ENCODE measurements around the gene MICU1. TPM values are rescaled to one million over a fixed set of nuclear protein-coding genes. Genes with fewer than 3 reads are reported as not detected.

The MICU1 gene, protein sequence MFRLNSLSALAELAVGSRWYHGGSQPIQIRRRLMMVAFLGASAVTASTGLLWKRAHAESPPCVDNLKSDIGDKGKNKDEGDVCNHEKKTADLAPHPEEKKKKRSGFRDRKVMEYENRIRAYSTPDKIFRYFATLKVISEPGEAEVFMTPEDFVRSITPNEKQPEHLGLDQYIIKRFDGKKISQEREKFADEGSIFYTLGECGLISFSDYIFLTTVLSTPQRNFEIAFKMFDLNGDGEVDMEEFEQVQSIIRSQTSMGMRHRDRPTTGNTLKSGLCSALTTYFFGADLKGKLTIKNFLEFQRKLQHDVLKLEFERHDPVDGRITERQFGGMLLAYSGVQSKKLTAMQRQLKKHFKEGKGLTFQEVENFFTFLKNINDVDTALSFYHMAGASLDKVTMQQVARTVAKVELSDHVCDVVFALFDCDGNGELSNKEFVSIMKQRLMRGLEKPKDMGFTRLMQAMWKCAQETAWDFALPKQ
- 70.6 and 75.1 TPM in 2 replicates for total RNA-seq

DNA sequence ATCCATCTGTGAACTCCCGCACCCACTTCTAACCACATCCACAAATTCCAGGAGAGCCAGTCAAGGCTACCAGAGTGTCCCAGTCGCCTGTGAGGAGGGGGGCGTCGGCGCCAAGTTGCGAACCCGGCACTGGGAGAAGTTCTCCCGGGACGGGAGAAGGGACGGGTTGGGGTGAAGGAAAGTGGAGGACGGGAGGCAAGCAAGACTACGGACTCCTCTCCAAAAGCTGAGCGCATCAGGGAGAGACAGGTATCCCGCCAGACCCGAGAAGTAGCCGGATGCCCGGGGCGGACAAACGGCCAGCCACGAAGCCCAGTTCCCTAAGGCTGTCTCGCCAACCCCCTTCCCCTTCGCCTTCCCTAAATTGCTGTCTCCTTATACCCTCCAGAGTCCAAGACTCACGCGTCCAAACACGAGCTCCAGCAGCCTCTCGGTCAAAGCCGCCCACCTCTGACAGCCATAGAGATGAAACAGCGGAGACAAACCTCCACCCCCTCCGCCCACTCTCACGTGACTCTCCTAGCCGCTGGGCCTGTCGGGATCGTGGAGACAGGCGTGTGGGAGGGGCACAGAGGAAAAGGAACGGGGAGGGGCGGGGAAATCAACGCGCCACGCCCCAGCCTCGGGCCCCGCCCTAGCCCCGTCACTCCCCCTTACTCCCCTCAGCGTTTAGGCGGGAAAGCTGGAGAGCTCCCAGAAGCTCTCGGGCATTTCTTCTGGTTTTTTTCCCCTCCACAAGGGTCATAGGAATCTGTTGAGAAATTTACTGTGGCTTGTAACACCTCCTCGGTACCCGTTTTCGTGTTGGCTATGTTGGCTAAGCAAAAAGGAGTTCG lies at the start of gene MICU1:
Gene MICU1, minus strand, starts transcription at position 472 of the 836 bp plus-strand sequence. CDS start 59,286 bp downstream, outside the sequence.

DNA sequence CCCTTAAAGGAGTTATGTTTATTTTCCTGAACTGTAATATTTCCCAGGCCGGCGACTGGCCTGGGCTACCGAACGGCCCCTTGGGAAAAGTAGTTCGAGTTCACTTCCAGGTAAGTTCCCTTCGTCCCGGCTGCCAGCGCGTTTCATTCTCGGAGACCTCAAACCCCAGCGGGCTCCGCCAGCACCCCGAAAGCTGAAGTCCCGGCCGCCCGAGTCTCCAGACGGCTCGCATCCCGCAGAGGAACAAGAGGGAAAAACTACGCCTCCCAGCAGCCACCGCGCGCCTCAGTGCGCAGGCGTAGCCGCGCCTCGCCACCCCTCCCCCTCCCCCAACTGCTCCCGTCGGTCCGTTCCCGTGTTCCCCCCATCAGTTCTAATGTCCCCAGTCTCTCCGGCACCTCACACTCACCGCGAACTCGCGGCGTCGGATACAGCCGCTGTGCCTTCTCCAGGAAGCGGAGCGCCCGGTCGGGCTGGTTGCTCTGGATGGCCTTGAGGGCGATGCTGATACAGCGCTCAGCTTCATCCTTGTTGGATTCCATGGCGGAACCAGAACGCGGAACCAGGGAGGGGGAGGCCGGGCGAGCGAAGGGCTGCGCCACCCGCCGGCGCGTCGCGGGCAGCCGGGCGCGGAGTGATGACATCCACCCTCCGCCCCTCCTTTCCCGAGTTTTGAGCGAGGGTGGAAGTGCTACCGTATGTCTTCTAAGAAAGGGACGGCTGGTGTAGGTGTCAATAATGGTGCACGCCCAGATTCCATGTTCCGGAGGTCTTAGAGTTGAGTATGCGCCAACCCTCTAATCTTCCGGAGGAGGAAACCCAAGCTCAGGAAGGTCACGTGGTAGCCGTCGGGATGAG lies 271.3 kb downstream of the MICU1 start, which contains the start of gene DNAJB12:
Gene DNAJB12, minus strand, starts transcription at position 564 of the 858 bp plus-strand sequence. Its CDS starts 22 bp downstream, at position 542.

Small RNA genes lying within 50 kb of the gene (small RNA-seq; reads per million reads assigned to genes)
- gene AL513185.2 (not detected), gene HMGN2P34 (not detected), gene RF00019 (not detected), gene RN7SL840P (not detected), gene RNU6-805P (not detected)

Other genes with a start within 250 kb of the MICU1 start
- 67.8 and 70.7 TPM in 2 replicates for gene MCU, start 66.1 kb upstream of the MICU1 start, total RNA-seq

Measured in articular chondrocyte of knee joint (primary cell).